PC-9 (cell line): ENCODE data around the gene MPZL2.

Experiments
- CTCF ChIP-seq: fragments of 200-600 bp; sonication (generic); conservative IDR thresholded peaks from 2 replicates; pipeline ENCODE4 v1.6.1; 2017; ENCODE audit warnings: mixed run types, antibody characterized with exemption, mild to moderate bottlenecking, moderate library complexity
- EZH2 ChIP-seq: fragments of 200-600 bp; sonication (generic); IDR thresholded peaks from 2 replicates; pipeline ENCODE4 v1.8.0; 2017; ENCODE audit warnings: antibody characterized with exemption, low read depth

DNA sequence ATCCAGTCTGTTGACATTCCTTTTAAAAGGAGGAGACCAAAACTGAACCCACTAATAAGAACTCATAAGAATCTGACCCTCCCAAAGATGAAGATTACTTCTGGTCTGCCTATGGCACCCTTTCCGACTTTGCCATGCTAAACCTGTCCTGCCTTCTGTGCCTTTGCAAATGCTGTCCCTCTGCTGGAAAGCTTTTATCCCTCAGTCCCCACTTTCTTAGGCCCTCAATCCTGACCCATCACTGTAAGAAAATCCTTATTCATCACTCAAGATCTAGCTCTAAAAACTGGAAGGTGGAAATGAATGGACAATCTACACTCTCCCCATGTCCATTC, 22.4 kb downstream of the MPZL2 start:
- no peak for TF ChIP-seq CTCF
- TF ChIP-seq EZH2: no peak
